Caco-2 (cell line): ENCODE results near the gene MAGI1. TPM values are rescaled to one million over a fixed set of nuclear protein-coding genes. Genes with fewer than 3 reads are reported as not detected.

Experiments used
- BruUV-seq: library from RNA; stranded (reverse); fragments of 400-500 nt; replicated peaks from 2 replicates; lab custom pipeline; 2021; lab: Mats Ljungman, UMichigan
- CTCF ChIA-PET: fragments of 300-600 bp; sonication (Branson Sonifier 250); formaldehyde crosslinking; loops from one replicate; lab custom pipeline; 2022; ENCODE audit warnings: antibody characterized with exemption; lab: Charles Lee
- POLR2A ChIA-PET: fragments of 300-600 bp; sonication (Branson Sonifier 250); formaldehyde crosslinking; loops from one replicate; lab custom pipeline; 2022; ENCODE audit warnings: antibody characterized with exemption; lab: Charles Lee
- DNase-seq, 2 experiments: peaks; one replicate each; pipeline versions ENCODE4 v3.0.0 to v3.0.0-alpha.2; 2020 to 2022
- H3K27me3 ChIP-seq: replicated peaks from 2 replicates; pipeline ENCODE4 v1.6.0; 2011; ENCODE audit warnings: low read length; ENCODE audit not compliant: control insufficient read depth, insufficient read depth
- H3K36me3 ChIP-seq: 2 replicates; pipeline ENCODE4 v1.5.1; 2011; ENCODE audit warnings: low read length; ENCODE audit not compliant: control insufficient read depth, insufficient read depth
- H3K4me1 ChIP-seq: fragments of 250-450 bp; sonication (Bioruptor Pico); 2 replicates; pipeline ENCODE4 v1.5.1; 2020; ENCODE audit warnings: mild to moderate bottlenecking
- H3K4me3 ChIP-seq: 2 replicates; pipeline ENCODE4 v1.5.1; 2011; ENCODE audit warnings: low read depth, mild to moderate bottlenecking, control low read depth, low read length
- H3K9me3 ChIP-seq: fragments of 250-450 bp; sonication (Bioruptor Pico); 2 replicates; pipeline ENCODE4 v1.5.1; 2020; ENCODE audit warnings: mild to moderate bottlenecking, moderate library complexity
- H3K27ac Mint-ChIP-seq: one replicate; pipeline ENCODE4 v1.8.0; 2022; ENCODE audit warnings: mixed read lengths; ENCODE audit not compliant: unreplicated experiment
- H3K27me3 Mint-ChIP-seq: one replicate; pipeline ENCODE4 v1.8.0; 2022; ENCODE audit warnings: mixed read lengths; ENCODE audit not compliant: insufficient read depth, unreplicated experiment
- H3K36me3 Mint-ChIP-seq: one replicate; pipeline ENCODE4 v1.8.0; 2022; ENCODE audit warnings: mild to moderate bottlenecking, mixed read lengths; ENCODE audit not compliant: insufficient read depth, unreplicated experiment
- H3K4me1 Mint-ChIP-seq: one replicate; pipeline ENCODE4 v1.8.0; 2022; ENCODE audit warnings: low read depth, mixed read lengths; ENCODE audit not compliant: unreplicated experiment
- H3K4me3 Mint-ChIP-seq: one replicate; pipeline ENCODE4 v1.8.0; 2022; ENCODE audit warnings: mild to moderate bottlenecking, moderate library complexity, mixed read lengths; ENCODE audit not compliant: unreplicated experiment
- H3K9me3 Mint-ChIP-seq: one replicate; pipeline ENCODE4 v1.8.0; 2022; ENCODE audit warnings: mixed read lengths; ENCODE audit not compliant: unreplicated experiment
- CTCF ChIP-seq, 2 experiments: fragments of 200-600 bp in 1 of 2; IDR thresholded peaks; 1 replicate in 1 of 2; 2 replicates in 1 of 2; pipeline versions ENCODE4 v1.5.1 to v1.8.0; 2011 to 2022; ENCODE audit warnings: antibody characterized with exemption in 1 of 2, control low read depth in 1 of 2, inconsistent platforms in 1 of 2, low read depth in 1 of 2, low read length in 1 of 2, mild to moderate bottlenecking in 1 of 2, moderate library complexity in 1 of 2; ENCODE audit not compliant: insufficient read depth in 1 of 2, severe bottlenecking in 1 of 2, unreplicated experiment in 1 of 2
- intact Hi-C: fragments of 100-400 bp; cut with micrococcal nuclease; formaldehyde crosslinking; loops from one replicate; pipeline ENCODE4 v1.10.0; 2022; ENCODE audit not compliant: unreplicated experiment
- total RNA-seq: library from RNA; stranded (reverse); gene quantifications from 2 replicates; pipeline ENCODE4 v1.2.3, GENCODE V29; 2022

Gene MAGI1
- total RNA-seq, 1 experiment from 2014 or later: 64.9 TPM

GRCh38 chr3:65413891-65414290 lies 624.8 kb downstream of the MAGI1 start:
- DNase-seq: no peak
- TF ChIP-seq CTCF (IDR thresholded peaks at IDR 0.05; ENCODE audit: insufficient read depth in 1 of 2, low read depth in 1 of 2, low read length in 1 of 2, severe bottlenecking in 1 of 2, unreplicated experiment in 1 of 2): no peak
- Histone ChIP-seq H3K27me3 (no peaks in the 10 kb centered on the region), H3K36me3 (no peaks in the 10 kb centered on the region; the same call in 1 of the 2 replicates), H3K4me3 (no peak overlapping the region), H3K4me1 (no peaks in the 10 kb centered on the region), H3K9me3 (no peaks in the 10 kb centered on the region)
- H3K4me3 Mint-ChIP-seq: no peak overlapping the region
- ChIA-PET POLR2A (no interaction called here), CTCF (no interaction called here)
- no peak overlapping the region for H3K27ac Mint-ChIP-seq
- no peaks in the 10 kb centered on the region for H3K27me3 Mint-ChIP-seq
- BruUV-seq: no TSS peak
- peaks cover 33% of the 10 kb centered on the region for H3K36me3 Mint-ChIP-seq
- peaks cover 4% of the 10 kb centered on the region for H3K4me1 Mint-ChIP-seq
- intact Hi-C loops: loop anchor here (10.0 kb wide), 1 partner anchor 729 kb away; the partner anchor contains the start of gene ADAMTS9
- no peaks in the 10 kb centered on the region for H3K9me3 Mint-ChIP-seq

GRCh38 chr3:65412588-65412987 lies 626.1 kb downstream of the MAGI1 start:
- CTCF ChIA-PET: interaction anchor here (0.6 to 1.0 kb wide), 3 partner anchors 38 to 312 kb away, joined by 3 to 5 read pairs (median 3); no protein-coding TSS in a partner anchor
- no peak overlapping the region for H3K4me3 Mint-ChIP-seq
- TF ChIP-seq CTCF (IDR thresholded peaks at IDR 0.05; ENCODE audit: insufficient read depth in 1 of 2, low read depth in 1 of 2, low read length in 1 of 2, severe bottlenecking in 1 of 2, unreplicated experiment in 1 of 2): peak in 1 of 2 experiments; percentile 37
- H3K36me3 ChIP-seq: no peaks in the 10 kb centered on the region; the same call in 1 of the 2 replicates
- no peaks in the 10 kb centered on the region for H3K27me3 ChIP-seq
- H3K27me3 Mint-ChIP-seq: no peaks in the 10 kb centered on the region
- intact Hi-C loops: loop anchor here (10.0 kb wide), 1 partner anchor 728 kb away; the partner anchor contains the start of gene ADAMTS9
- peaks cover 44% of the 10 kb centered on the region for H3K36me3 Mint-ChIP-seq
- H3K4me1 ChIP-seq: no peaks in the 10 kb centered on the region
- H3K9me3 ChIP-seq: no peaks in the 10 kb centered on the region
- BruUV-seq: no TSS peak
- no peak overlapping the region for H3K27ac Mint-ChIP-seq
- peak; percentile 16 to 50 for DNase-seq
- no peaks in the 10 kb centered on the region for H3K9me3 Mint-ChIP-seq
- POLR2A ChIA-PET: interaction anchor here (0.6 kb wide), 1 partner anchor 14 kb away, joined by 3 read pairs; no protein-coding TSS in a partner anchor
- H3K4me3 ChIP-seq: no peak overlapping the region
- peaks cover 4% of the 10 kb centered on the region for H3K4me1 Mint-ChIP-seq

GRCh38 chr3:65411367-65411766 lies 627.4 kb downstream of the MAGI1 start:
- BruUV-seq: no TSS peak
- Histone ChIP-seq H3K36me3 (no peaks in the 10 kb centered on the region; the same call in 1 of the 2 replicates), H3K27me3 (no peaks in the 10 kb centered on the region), H3K4me3 (no peak overlapping the region), H3K9me3 (no peaks in the 10 kb centered on the region), H3K4me1 (no peaks in the 10 kb centered on the region)
- peaks cover 4% of the 10 kb centered on the region for H3K4me1 Mint-ChIP-seq
- peaks cover 37% of the 10 kb centered on the region for H3K36me3 Mint-ChIP-seq
- ChIA-PET POLR2A (no interaction called here), CTCF (no interaction called here)
- no peak overlapping the region for H3K4me3 Mint-ChIP-seq
- H3K27me3 Mint-ChIP-seq: no peaks in the 10 kb centered on the region
- no peak for TF ChIP-seq CTCF (IDR thresholded peaks at IDR 0.05; ENCODE audit: insufficient read depth in 1 of 2, low read depth in 1 of 2, low read length in 1 of 2, severe bottlenecking in 1 of 2, unreplicated experiment in 1 of 2)
- no peak for DNase-seq
- H3K9me3 Mint-ChIP-seq: no peaks in the 10 kb centered on the region
- no peak overlapping the region for H3K27ac Mint-ChIP-seq
- intact Hi-C loops: loop anchor here (10.0 kb wide), 1 partner anchor 727 kb away; the partner anchor contains the start of gene ADAMTS9
